WTC11 (cell line): Measurements from ENCODE around the gene BUB1. TPM values are rescaled to one million over a fixed set of nuclear protein-coding genes. Genes with fewer than 3 reads are reported as not detected.

Source experiments
- ATAC-seq: fragments of 200-7000 bp; cut with Tn5 transposase; 2 replicates; pipeline ENCODE4 v1.10.0; 2021; ENCODE audit warnings: mild to moderate bottlenecking, moderate library complexity
- CTCF ChIA-PET: fragments of 300-600 bp; sonication (Branson Sonifier 250); formaldehyde crosslinking; loops from one replicate; lab custom pipeline; 2021; ENCODE audit warnings: antibody characterized with exemption; lab: Charles Lee
- POLR2A ChIA-PET: fragments of 350-600 bp; sonication (Branson Sonifier 250); formaldehyde crosslinking; loops from one replicate; lab custom pipeline; 2021; ENCODE audit warnings: antibody characterized with exemption; lab: Charles Lee
- DNase-seq: peaks from one replicate; pipeline ENCODE4 v3.0.0; 2021; ENCODE audit warnings: low spot score
- H3K27ac Mint-ChIP-seq: 2 replicates; pipeline ENCODE4 v1.8.0; 2021; ENCODE audit warnings: mixed read lengths
- H3K27me3 Mint-ChIP-seq: 2 replicates; pipeline ENCODE4 v1.8.0; 2021; ENCODE audit warnings: low read depth, mild to moderate bottlenecking, moderate library complexity, mixed read lengths
- H3K36me3 Mint-ChIP-seq: 2 replicates; pipeline ENCODE4 v1.8.0; 2021; ENCODE audit warnings: mixed read lengths
- H3K4me1 Mint-ChIP-seq: 2 replicates; pipeline ENCODE4 v1.8.0; 2022; ENCODE audit warnings: mixed read lengths
- H3K4me3 Mint-ChIP-seq: 2 replicates; pipeline ENCODE4 v1.8.0; 2021; ENCODE audit warnings: mild to moderate bottlenecking, moderate library complexity, mixed read lengths
- H3K9me3 Mint-ChIP-seq: 2 replicates; pipeline ENCODE4 v1.8.0; 2021; ENCODE audit warnings: mixed read lengths
- AFF4 ChIP-seq: sonication (generic); formaldehyde crosslinking; IDR thresholded peaks from 2 replicates; pipeline ENCODE4 v1.8.1; 2023; ENCODE audit warnings: mild to moderate bottlenecking, missing genetic modification reagents, borderline replicate concordance
- ATF6 ChIP-seq: sonication (generic); formaldehyde crosslinking; IDR thresholded peaks from 2 replicates; pipeline ENCODE4 v1.8.1; 2023; ENCODE audit warnings: mild to moderate bottlenecking, missing genetic modification reagents
- CREM ChIP-seq: sonication (generic); formaldehyde crosslinking; IDR thresholded peaks from 2 replicates; pipeline ENCODE4 v1.8.1; 2022; ENCODE audit warnings: mild to moderate bottlenecking, missing genetic modification reagents, moderate library complexity
- E2F4 ChIP-seq: sonication (generic); formaldehyde crosslinking; IDR thresholded peaks from 2 replicates; pipeline ENCODE4 v1.8.1; 2022; ENCODE audit warnings: low read depth, mild to moderate bottlenecking, moderate library complexity, missing genetic modification reagents, borderline replicate concordance
- E2F5 ChIP-seq: sonication (generic); formaldehyde crosslinking; IDR thresholded peaks from 2 replicates; pipeline ENCODE4 v1.8.1; 2022; ENCODE audit warnings: mild to moderate bottlenecking, moderate library complexity, missing genetic modification reagents
- FOXJ3 ChIP-seq: sonication (generic); formaldehyde crosslinking; IDR thresholded peaks from 2 replicates; pipeline ENCODE4 v1.9.0; 2021; ENCODE audit warnings: missing genetic modification reagents, mild to moderate bottlenecking, borderline replicate concordance
- GRHL2 ChIP-seq: fragments of 250-450 bp; sonication (Bioruptor Pico); IDR thresholded peaks from 2 replicates; pipeline ENCODE4 v1.8.0; 2022; ENCODE audit warnings: mild to moderate bottlenecking, moderate library complexity; ENCODE audit not compliant: insufficient replicate concordance, severe bottlenecking
- GTF2I ChIP-seq: fragments of 250-450 bp; sonication (Bioruptor Pico); conservative IDR thresholded peaks from 2 replicates; pipeline ENCODE4 v1.4.0; 2021; ENCODE audit warnings: mild to moderate bottlenecking
- HMGA2 ChIP-seq: fragments of 250-450 bp; sonication (Bioruptor Pico); IDR thresholded peaks from 2 replicates; pipeline ENCODE4 v1.4.0; 2021; ENCODE audit warnings: mild to moderate bottlenecking, moderate library complexity
- IRF1 ChIP-seq: sonication (generic); formaldehyde crosslinking; IDR thresholded peaks from 2 replicates; pipeline ENCODE4 v1.8.0; 2023; ENCODE audit warnings: missing genetic modification reagents
- MLX ChIP-seq: sonication (generic); formaldehyde crosslinking; IDR thresholded peaks from 2 replicates; pipeline ENCODE4 v1.8.1; 2023; ENCODE audit warnings: mild to moderate bottlenecking, missing genetic modification reagents, moderate library complexity
- MYBL2 ChIP-seq: sonication (generic); formaldehyde crosslinking; IDR thresholded peaks from 2 replicates; pipeline ENCODE4 v1.8.1; 2023; ENCODE audit warnings: mild to moderate bottlenecking, moderate library complexity, missing genetic modification reagents
- NFE2L1 ChIP-seq: sonication (generic); formaldehyde crosslinking; IDR thresholded peaks from 2 replicates; pipeline ENCODE4 v1.8.1; 2023; ENCODE audit warnings: missing genetic modification reagents
- RELA ChIP-seq: sonication (generic); formaldehyde crosslinking; IDR thresholded peaks from 2 replicates; pipeline ENCODE4 v1.8.1; 2022; ENCODE audit warnings: missing genetic modification reagents, mild to moderate bottlenecking, borderline replicate concordance
- TCF7 ChIP-seq: sonication (generic); formaldehyde crosslinking; IDR thresholded peaks from 2 replicates; pipeline ENCODE4 v1.8.0; 2022; ENCODE audit warnings: mild to moderate bottlenecking, low read depth, missing genetic modification reagents, moderate library complexity
- ZBTB21 ChIP-seq: sonication (generic); formaldehyde crosslinking; IDR thresholded peaks from 2 replicates; pipeline ENCODE4 v1.8.1; 2023; ENCODE audit warnings: mild to moderate bottlenecking, missing genetic modification reagents, borderline replicate concordance
- ZNF121 ChIP-seq: sonication (generic); formaldehyde crosslinking; IDR thresholded peaks from 2 replicates; pipeline ENCODE4 v1.8.0; 2023; ENCODE audit warnings: missing genetic modification reagents
- ZNF317 ChIP-seq: sonication (generic); formaldehyde crosslinking; IDR thresholded peaks from 2 replicates; pipeline ENCODE4 v1.8.1; 2023; ENCODE audit warnings: low read depth, mild to moderate bottlenecking, moderate library complexity, missing genetic modification reagents, borderline replicate concordance
- ZNF396 ChIP-seq: fragments of 250-450 bp; sonication (Bioruptor Pico); IDR thresholded peaks from 2 replicates; pipeline ENCODE4 v1.8.0; 2021; ENCODE audit warnings: mild to moderate bottlenecking, moderate library complexity, borderline replicate concordance
- total RNA-seq: library from RNA; stranded (reverse); gene quantifications from 3 replicates; pipeline ENCODE4 v1.2.3, GENCODE V29; 2021

Gene BUB1
- total RNA-seq, 1 experiment from 2014 or later, result 116 TPM

GRCh38 chr2:110653861-110654260 is 24.0 kb downstream of the BUB1 start:
- no peak for DNase-seq
- Mint-ChIP-seq H3K27me3 (no peaks in the 10 kb centered on the region), H3K9me3 (no peaks in the 10 kb centered on the region), H3K27ac (no peak overlapping the region), H3K4me1 (no peaks in the 10 kb centered on the region), H3K4me3 (no peak overlapping the region), H3K36me3 (peaks cover 84% of the 10 kb centered on the region)
- TF ChIP-seq CREM (CRISPR knock-in tag), result no peak
- TF ChIP-seq HMGA2 (CRISPR knock-in tag), result no peak
- TF ChIP-seq AFF4 (CRISPR knock-in tag), result no peak
- no peak for TF ChIP-seq TCF7 (CRISPR knock-in tag)
- no peak for TF ChIP-seq NFE2L1 (CRISPR knock-in tag)
- TF ChIP-seq RELA (CRISPR knock-in tag), result no peak
- no peak for TF ChIP-seq MLX (CRISPR knock-in tag)
- TF ChIP-seq FOXJ3 (CRISPR knock-in tag), result no peak
- TF ChIP-seq IRF1, result no peak
- TF ChIP-seq ZNF317, result no peak
- no peak for TF ChIP-seq ZNF396
- TF ChIP-seq ATF6 (CRISPR knock-in tag), result no peak
- ATAC-seq, result no peak
- ChIA-PET POLR2A (no interaction called here), CTCF (no interaction called here)

GRCh38 chr2:110650346-110650745 is 27.5 kb downstream of the BUB1 start:
- no peaks in the 10 kb centered on the region for H3K27me3 Mint-ChIP-seq
- ATAC-seq, result no peak
- H3K9me3 Mint-ChIP-seq, result no peaks in the 10 kb centered on the region
- peaks cover 81% of the 10 kb centered on the region for H3K36me3 Mint-ChIP-seq
- no peaks in the 10 kb centered on the region for H3K4me1 Mint-ChIP-seq
- ChIA-PET POLR2A (no interaction called here), CTCF (no interaction called here)
- H3K27ac Mint-ChIP-seq, result no peak overlapping the region
- TF ChIP-seq NFE2L1 (CRISPR knock-in tag) (no peak), GTF2I (CRISPR knock-in tag) (no peak), ZNF121 (CRISPR knock-in tag) (no peak), ZBTB21 (no peak), E2F4 (no peak), MYBL2 (no peak), E2F5 (CRISPR knock-in tag) (no peak), GRHL2 (CRISPR knock-in tag) (no peak)
- no peak overlapping the region for H3K4me3 Mint-ChIP-seq
- DNase-seq, result no peak
